GM23248 (cell line): Measurements from ENCODE around the gene CEP126. TPM values are rescaled to one million over a fixed set of nuclear protein-coding genes. Genes with fewer than 3 reads are reported as not detected.

ENCODE experiments used
- DNase-seq: peaks from one replicate; pipeline ENCODE4 v3.0.0-alpha.2; 2015
- H2AFZ ChIP-seq: fragments of 200-600 bp; sonication (generic); 2 replicates; pipeline ENCODE4 v1.6.1; 2016; ENCODE audit warnings: antibody characterized with exemption
- H3F3A ChIP-seq: fragments of 200-600 bp; sonication (generic); 2 replicates; pipeline ENCODE4 v1.6.1; 2016; ENCODE audit warnings: mild to moderate bottlenecking, antibody characterized with exemption, mixed run types; ENCODE audit not compliant: insufficient read depth
- H3K27ac ChIP-seq: fragments of 200-600 bp; sonication (generic); 2 replicates; pipeline ENCODE4 v1.5.1; 2016; ENCODE audit warnings: mild to moderate bottlenecking
- H3K27me3 ChIP-seq: fragments of 200-600 bp; sonication (generic); replicated peaks from 2 replicates; pipeline ENCODE4 v1.6.1; 2016; ENCODE audit warnings: mild to moderate bottlenecking; ENCODE audit not compliant: insufficient read depth
- H3K36me3 ChIP-seq: fragments of 200-600 bp; sonication (generic); 2 replicates; pipeline ENCODE4 v1.6.1; 2016; ENCODE audit warnings: low read depth, mild to moderate bottlenecking
- H3K4me1 ChIP-seq: fragments of 200-600 bp; sonication (generic); 2 replicates; pipeline ENCODE4 v1.6.1; 2016; ENCODE audit warnings: mild to moderate bottlenecking; ENCODE audit not compliant: insufficient read depth
- H3K4me2 ChIP-seq: fragments of 200-600 bp; sonication (generic); one replicate; pipeline ENCODE4 v1.6.1; 2016; ENCODE audit warnings: mild to moderate bottlenecking; ENCODE audit not compliant: unreplicated experiment
- H3K4me3 ChIP-seq: fragments of 200-600 bp; sonication (generic); 2 replicates; pipeline ENCODE4 v1.5.1; 2016; ENCODE audit warnings: mild to moderate bottlenecking
- H3K79me2 ChIP-seq: fragments of 200-600 bp; sonication (generic); 2 replicates; pipeline ENCODE4 v1.6.1; 2016; ENCODE audit warnings: mild to moderate bottlenecking; ENCODE audit not compliant: insufficient read depth
- H3K9ac ChIP-seq: fragments of 200-600 bp; sonication (generic); 2 replicates; pipeline ENCODE4 v1.6.1; 2016; ENCODE audit warnings: mild to moderate bottlenecking
- H3K9me2 ChIP-seq: fragments of 200-600 bp; sonication (generic); 2 replicates; pipeline ENCODE4 v1.6.1; 2016; ENCODE audit warnings: mixed run types, mild to moderate bottlenecking, moderate library complexity; ENCODE audit not compliant: insufficient read depth
- H3K9me3 ChIP-seq: fragments of 200-600 bp; sonication (generic); one replicate; pipeline ENCODE4 v1.6.1; 2017; ENCODE audit warnings: low read depth
- H4K20me1 ChIP-seq: fragments of 200-600 bp; sonication (generic); 2 replicates; pipeline ENCODE4 v1.6.0; 2016; ENCODE audit not compliant: insufficient read depth
- EZH2 ChIP-seq: fragments of 200-600 bp; sonication (generic); IDR thresholded peaks from 2 replicates; pipeline ENCODE4 v1.6.1; 2018; ENCODE audit warnings: antibody characterized with exemption, mild to moderate bottlenecking; ENCODE audit not compliant: insufficient read depth, poor library complexity, severe bottlenecking
- EZH2phosphoT487 ChIP-seq: fragments of 200-600 bp; sonication (generic); IDR thresholded peaks from 2 replicates; pipeline ENCODE4 v1.6.1; 2018; ENCODE audit warnings: antibody characterized with exemption, moderate library complexity, mild to moderate bottlenecking, low read depth; ENCODE audit not compliant: insufficient read depth
- WGBS, 2 experiments: methylation state at CpG; one replicate each; pipeline ENCODE4 v1.1.6; 2015 to 2017; ENCODE audit warnings: low lambda C conversion rate in 2 of 2, low coverage in 1 of 2; ENCODE audit errors: missing lambda C conversion rate in 2 of 2; 5-methylcytosine and 5-hydroxymethylcytosine counted together
- in situ Hi-C: fragments of 300-500 bp; cut with MboI; formaldehyde crosslinking; loops from 2 replicates; pipeline ENCODE4 v1.15.0; 2020
- polyA plus RNA-seq: library from polyadenylated mRNA; unstranded; fragments of >200 nt; fragmentation: Nextera tagmentation; extraction: Ambion mirVana; gene quantifications from 2 replicates; pipeline ENCODE4 v1.2.1, GENCODE V29; 2016
- total RNA-seq: library from RNA; depleted of rRNA; stranded (reverse); fragments of >200 nt; shearing (Covaris generic); gene quantifications from 2 replicates; pipeline ENCODE4 v1.2.3, GENCODE V29; 2014; rRNA removed

The CEP126 gene, protein sequence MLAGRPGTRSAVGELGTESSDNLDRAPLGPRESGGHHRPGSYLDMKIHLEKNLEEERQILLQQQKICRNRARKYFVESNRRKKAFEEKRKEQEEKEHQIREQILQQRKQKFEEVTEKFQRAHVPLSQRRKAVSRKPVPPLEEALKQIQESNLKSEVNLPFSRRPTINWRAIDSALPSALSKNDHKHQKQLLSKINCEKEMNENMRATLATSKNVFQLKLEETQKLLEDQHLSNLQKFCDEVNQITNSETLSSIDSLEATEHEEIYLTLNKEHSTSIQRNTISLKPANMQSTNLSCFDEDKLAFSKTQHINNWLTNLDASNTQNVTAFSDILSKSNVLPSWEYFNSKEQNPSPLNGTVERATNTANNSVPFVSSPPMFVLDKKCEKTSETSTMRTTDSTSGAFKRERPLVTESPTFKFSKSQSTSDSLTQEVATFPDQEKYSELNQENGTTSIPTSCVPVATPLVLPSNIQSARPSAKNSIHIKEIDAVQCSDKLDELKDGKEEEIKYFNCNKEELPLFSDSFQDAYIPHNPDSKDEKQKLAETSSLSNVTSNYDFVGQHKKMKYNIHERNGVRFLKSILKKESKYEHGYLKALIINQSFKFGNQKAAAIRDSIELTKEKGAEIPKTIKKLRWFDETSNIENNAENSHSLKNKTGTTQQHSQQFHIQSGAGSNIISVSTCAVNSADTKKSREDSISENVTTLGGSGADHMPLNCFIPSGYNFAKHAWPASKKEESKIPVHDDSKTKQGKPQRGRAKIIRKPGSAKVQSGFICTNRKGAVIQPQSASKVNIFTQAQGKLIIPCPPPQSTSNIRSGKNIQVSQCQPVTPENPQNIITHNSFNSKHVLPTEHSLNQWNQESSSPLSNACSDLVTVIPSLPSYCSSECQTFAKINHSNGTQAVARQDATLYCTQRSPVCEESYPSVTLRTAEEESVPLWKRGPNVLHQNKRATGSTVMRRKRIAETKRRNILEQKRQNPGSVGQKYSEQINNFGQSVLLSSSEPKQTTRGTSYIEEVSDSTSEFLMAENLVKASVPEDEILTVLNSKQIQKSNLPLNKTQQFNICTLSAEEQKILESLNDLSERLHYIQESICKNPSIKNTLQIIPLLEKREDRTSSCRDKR
- total RNA-seq (2.0 and 3.5 TPM in 2 replicates), polyA plus RNA-seq (2.7 and 2.9 TPM in 2 replicates)

DNA sequence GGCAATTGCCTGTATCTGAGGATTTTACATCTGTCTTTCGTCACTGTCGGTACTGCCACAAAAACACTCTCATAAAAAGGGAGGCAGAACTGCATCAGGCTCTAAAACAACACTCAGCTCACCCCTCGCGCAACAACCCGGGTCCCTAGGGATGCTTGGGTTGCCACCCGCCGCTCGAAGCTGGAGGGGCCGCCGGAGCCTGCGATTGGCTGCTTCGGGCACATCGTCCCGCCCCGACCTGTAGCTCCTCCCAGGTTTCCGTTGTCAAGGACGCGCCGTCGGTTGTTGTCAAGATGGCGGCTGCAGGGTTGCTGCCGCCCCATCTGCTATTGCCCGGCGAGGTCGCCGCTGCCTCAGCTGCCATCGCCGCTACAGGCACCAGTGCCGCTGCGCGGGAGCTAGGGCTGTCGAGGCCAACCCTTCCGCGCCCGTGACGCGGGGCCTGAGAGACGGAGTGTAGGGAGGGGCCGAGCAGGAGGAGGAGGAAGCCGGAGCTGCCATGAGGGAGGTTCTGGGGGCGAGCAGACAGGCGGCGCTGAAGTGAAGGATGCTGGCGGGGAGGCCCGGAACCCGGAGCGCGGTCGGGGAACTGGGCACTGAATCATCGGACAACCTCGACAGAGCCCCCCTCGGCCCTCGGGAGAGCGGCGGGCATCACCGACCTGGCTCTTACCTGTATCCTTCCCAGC is at the start of gene CEP126:
Gene CEP126 (plus strand): TSS at position 273 of the 689 bp plus-strand sequence. CDS start 275 bp downstream, at position 548.
- peak within 1 kb of the TSS; percentile 98 for H3K27ac ChIP-seq
- in situ Hi-C loops, result no loop called here
- peak within 1 kb of the TSS; percentile 86 for H3K4me3 ChIP-seq
- TF ChIP-seq EZH2, result no peak
- no peak for TF ChIP-seq EZH2phosphoT487
- H3K4me2 ChIP-seq, result peak within 1 kb of the TSS; percentile 86
- H3K4me1 ChIP-seq, result peaks cover 21% of the 10 kb centered on the region
- no peaks in the 10 kb centered on the region for H3K9me2 ChIP-seq
- no peaks in the 10 kb centered on the region for H4K20me1 ChIP-seq
- H3K9ac ChIP-seq, result peak within 1 kb of the TSS; percentile 97
- peaks cover 23% of the 10 kb centered on the region for H3F3A ChIP-seq
- WGBS, 2 experiments, result 0 to 1% methylated on average over 56 of the region's 56 CpGs
- no peaks in the 10 kb centered on the region for H3K79me2 ChIP-seq
- no peaks in the 10 kb centered on the region for H3K36me3 ChIP-seq
- no peaks in the 10 kb centered on the region for H3K27me3 ChIP-seq
- no peaks in the 10 kb centered on the region for H3K9me3 ChIP-seq
- peak within 1 kb of the TSS; percentile 88 for H2AFZ ChIP-seq
- peak; percentile 99 for DNase-seq

DNA sequence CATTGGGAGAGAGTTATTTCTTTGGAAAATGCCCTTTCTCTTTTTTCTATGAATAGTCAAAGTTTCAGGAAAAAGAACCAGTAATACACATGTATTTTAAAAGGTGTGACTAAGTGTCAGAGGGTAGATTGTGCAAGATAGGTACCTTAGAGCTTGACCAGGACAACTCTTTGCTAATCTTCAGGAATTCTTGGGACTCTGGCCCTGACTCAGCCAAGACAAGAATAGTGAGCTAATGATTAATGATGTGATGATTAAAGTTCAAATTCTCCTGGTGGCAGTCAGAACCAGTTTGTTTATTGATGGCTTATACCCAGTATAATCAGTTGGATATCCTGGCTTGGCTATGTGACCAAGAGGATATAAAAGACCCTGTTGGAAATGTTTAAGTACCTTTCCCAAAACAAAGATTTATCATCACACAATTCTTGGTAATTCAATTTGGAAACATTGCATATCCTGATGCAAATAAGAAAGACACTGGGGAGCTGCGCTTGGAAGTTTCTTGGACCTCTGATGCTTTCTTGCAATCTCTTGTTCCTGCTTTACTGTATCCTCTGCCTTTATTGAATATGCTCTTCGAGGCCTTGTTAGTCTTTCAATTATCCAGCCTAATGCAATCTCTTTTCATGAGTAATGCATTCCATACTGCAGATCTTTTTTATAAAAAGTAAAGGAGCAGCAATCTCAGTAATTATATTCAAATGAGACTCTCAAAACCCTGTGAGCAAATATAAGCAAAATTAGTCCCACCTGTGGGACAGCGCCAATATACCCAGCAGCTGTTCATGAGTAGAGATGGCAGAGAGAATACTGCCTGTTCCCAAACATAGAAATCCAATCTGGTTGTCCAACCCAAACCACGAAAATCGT is 48.0 kb upstream of the CEP126 start:
- 67% methylated on average over 5 of the region's 5 CpGs for WGBS, 2 experiments
- H3K4me1 ChIP-seq, result peaks cover 65% of the 10 kb centered on the region
- DNase-seq, result peak; percentile 77
- H3K9me3 ChIP-seq, result no peaks in the 10 kb centered on the region
- H2AFZ ChIP-seq, result no peak overlapping the region
- in situ Hi-C loops, result no loop called here
- H3K4me2 ChIP-seq, result peak overlapping the region; percentile 40
- H3K4me3 ChIP-seq, result peak overlapping the region; percentile 9
- peaks cover 69% of the 10 kb centered on the region for H3F3A ChIP-seq
- TF ChIP-seq EZH2phosphoT487, result 0 out of 2 replicates have a peak, but pooled peaks have one; percentile 45
- TF ChIP-seq EZH2, result no peak
- no peaks in the 10 kb centered on the region for H3K27me3 ChIP-seq
- no peaks in the 10 kb centered on the region for H4K20me1 ChIP-seq
- no peak overlapping the region for H3K9ac ChIP-seq
- H3K9me2 ChIP-seq, result no peaks in the 10 kb centered on the region
- no peaks in the 10 kb centered on the region for H3K36me3 ChIP-seq
- peak overlapping the region; percentile 70 for H3K27ac ChIP-seq
- no peaks in the 10 kb centered on the region for H3K79me2 ChIP-seq

DNA sequence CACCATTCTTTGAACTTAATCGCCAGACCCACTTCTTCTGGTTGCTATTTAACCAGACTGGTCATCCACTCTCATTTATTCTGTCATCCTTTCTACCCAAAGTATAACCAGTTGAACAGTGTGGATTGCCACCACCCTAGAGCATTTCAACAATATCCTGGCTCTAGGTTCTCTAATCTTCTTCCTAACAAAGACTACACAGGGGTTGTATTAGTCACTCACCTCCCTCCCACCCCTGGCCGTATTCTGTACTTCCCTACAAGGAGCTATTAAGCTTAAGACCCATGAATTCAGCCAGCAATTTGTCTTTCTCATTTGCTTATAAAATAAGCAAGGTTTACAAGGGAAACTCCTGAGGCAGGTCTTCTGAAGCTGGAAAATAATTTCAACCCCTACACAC is 46.9 kb upstream of the CEP126 start:
- H3F3A ChIP-seq, result peaks cover 58% of the 10 kb centered on the region
- in situ Hi-C loops, result no loop called here
- no peak for TF ChIP-seq EZH2phosphoT487
- no peak for TF ChIP-seq EZH2
- H4K20me1 ChIP-seq, result no peaks in the 10 kb centered on the region
- H3K36me3 ChIP-seq, result no peaks in the 10 kb centered on the region
- H3K4me2 ChIP-seq, result peak overlapping the region; percentile 40
- no peaks in the 10 kb centered on the region for H3K79me2 ChIP-seq
- H3K9me3 ChIP-seq, result no peaks in the 10 kb centered on the region
- H3K27me3 ChIP-seq, result no peaks in the 10 kb centered on the region
- H3K4me3 ChIP-seq, result no peak overlapping the region
- no peak overlapping the region for H3K9ac ChIP-seq
- H3K27ac ChIP-seq, result no peak overlapping the region
- H2AFZ ChIP-seq, result no peak overlapping the region
- no peaks in the 10 kb centered on the region for H3K9me2 ChIP-seq
- 77 to 82% methylated on average over 2 of the region's 2 CpGs for WGBS, 2 experiments
- peaks cover 63% of the 10 kb centered on the region for H3K4me1 ChIP-seq
- no peak for DNase-seq
